Stimulated activated CD4-positive, alpha-beta T cell treated with anti-CD3 and anti-CD28 coated beads, TNF-alpha, amount 100 ng/mL, for 48 hours (primary cell): ENCODE measurements around the gene PDE6B.
"Not testable (repeated sequence)": the region's sequence is repeated elsewhere in the genome, so short reads cannot be mapped to it uniquely, and the experiment has no call there.

Experiments
- DNase-seq, 3 donors: peaks; one replicate each; pipeline ENCODE4 v3.0.0-alpha.2; 2020; ENCODE audit warnings: low read depth in 3 of 3

The PDE6B gene

GRCh38 chr4:624705-625590 lies at the start of gene PDE6B:
Gene PDE6B (plus strand): TSS chr4:625573. CDS start chr4:625627, 54 bp downstream.
- DNase-seq: no peak

GRCh38 chr4:576245-576821 lies 49.0 kb upstream of the PDE6B start, which contains the start of gene TMEM271:
Gene TMEM271 (minus strand): TSS chr4:576295. CDS start chr4:576062, 233 bp downstream.
- DNase-seq: no peak

GRCh38 chr4:576991-577498 lies 48.3 kb upstream of the PDE6B start:
- no peak for DNase-seq

- peak in 1 of 3 donors; percentile 13 for DNase-seq
These were observed 47.6 kb upstream of the PDE6B start for GRCh38 chr4:577499-578450.

- no peak for DNase-seq
These were observed 46.6 kb upstream of the PDE6B start for GRCh38 chr4:578451-579443.

GRCh38 chr4:579543-580175 lies 45.7 kb upstream of the PDE6B start:
- DNase-seq: no peak

DNA sequence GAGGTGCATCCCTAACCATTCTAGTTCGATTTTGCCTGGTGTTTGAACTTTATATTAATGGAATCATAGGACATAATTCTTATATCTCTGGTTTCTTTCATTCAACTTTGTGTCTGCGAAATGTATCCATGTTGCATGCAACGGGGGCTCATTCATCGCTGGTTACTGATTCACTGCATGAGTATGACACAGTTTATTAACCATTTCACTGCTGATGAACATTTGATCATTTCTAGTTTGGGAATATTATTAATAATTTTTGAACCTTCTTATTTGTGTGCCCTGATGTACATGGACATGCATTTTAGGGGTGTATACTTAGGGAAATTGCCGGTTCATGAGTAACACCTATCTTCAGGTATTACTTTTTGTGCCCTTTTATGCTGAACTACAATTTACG lies 44.2 kb upstream of the PDE6B start:
- DNase-seq: no peak

DNA sequence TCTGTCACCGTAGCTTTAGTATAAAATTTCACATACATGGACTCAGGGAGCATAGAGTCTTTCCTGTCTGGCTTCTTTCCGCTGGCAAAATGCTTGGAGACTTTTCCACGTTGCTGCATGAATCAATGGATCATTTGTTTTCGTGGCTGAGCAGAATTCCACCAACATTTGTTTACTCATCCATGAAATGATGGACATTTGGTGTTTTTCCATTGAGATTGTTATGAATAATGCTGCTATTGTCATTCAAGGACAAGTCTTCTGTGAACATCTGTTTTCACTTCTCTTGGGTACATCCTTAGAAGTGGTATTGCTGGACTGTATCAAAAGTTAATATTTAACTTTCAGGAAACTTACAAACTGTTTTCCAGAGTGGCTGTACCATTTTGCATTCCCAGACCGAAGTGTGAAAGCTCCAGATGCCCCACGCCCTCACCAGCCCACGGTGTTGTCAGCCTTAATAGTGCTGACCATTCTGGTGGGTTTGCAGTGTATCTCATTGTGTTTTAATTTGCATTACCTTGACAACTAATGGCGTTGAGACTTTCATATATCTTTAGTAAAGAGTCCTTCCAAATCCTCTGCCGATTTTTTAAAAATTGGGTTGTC lies 43.5 kb upstream of the PDE6B start:
- no peak for DNase-seq

DNA sequence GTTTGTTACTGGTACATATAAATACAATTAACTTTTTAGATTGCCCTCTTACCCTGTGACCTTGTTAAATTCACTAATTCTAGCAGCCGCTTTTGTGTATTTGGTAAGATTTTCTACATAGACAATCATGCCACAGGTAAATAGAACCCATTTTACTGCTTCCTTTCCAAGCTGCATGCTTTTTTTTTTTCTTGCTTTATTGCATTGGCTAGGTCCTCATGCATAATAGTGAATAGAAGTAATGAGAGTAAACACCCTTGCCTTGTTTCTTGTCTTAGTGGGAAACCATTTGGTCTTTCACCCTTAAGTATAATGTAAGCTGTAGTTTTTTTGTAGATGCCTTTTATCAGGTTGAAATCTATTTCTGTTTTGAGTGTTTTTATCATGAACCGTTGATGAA lies 41.6 kb upstream of the PDE6B start:
- no peak for DNase-seq

DNA sequence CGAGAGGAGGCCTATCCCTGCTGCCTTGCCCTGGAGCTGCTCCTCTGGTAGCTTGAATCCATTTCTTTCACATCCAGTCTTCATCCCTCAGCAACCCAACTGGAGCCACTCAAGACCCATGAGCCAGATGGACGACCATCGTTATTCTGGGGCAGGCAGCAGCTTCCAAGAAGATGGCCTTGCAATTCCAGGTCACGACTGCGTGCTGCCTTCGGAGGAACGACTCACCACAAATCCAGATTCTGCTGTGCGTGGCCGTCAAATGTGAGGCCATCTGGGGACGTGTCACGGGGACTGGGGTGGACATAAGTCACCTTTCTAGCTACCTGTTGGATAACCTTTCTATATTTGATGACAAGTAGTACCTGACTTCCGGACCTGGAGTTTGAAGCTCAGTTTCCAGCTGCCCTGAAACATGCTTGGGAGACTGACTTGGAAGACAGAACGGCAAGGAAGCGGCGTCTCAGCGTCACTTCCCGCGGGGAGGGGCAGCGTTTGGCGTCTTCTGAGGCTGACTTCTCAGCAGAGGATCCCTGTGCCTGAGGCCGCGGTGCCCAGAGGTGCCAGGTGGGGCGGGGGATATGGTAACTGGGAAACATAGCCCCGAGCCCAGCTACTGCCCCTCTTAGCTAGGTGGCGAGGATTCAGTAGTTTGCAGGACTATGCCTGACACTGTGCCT lies 37.6 kb upstream of the PDE6B start:
- DNase-seq: no peak

DNA sequence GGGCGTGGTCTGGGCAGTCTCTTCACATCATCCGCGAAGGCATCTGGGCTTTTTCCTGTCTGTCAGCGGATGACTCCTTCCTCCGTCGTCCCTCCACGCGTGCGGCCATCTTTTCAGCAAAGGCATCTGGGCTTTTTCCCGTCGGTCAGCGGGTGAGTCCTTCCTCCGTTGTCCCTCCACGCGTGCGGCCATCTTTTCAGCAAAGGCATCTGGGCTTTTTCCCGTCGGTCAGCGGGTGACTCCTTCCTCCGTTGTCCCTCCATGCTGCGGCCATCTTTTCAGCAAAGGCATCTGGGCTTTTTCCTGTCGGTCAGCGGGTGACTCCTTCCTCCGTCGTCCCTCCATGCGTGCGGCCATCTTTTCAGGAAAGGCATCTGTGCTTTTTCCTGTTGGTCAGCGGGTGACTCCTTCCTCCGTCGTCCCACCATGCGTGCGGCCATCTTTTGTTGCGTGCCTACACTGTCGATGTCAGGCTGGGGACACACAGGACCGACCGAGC lies 37.0 kb upstream of the PDE6B start:
- DNase-seq: no peak

GRCh38 chr4:589219-589963 lies 36.0 kb upstream of the PDE6B start:
- no peak for DNase-seq

- no peak for DNase-seq
These were observed 35.0 kb upstream of the PDE6B start for GRCh38 chr4:590313-590841.

- not testable (repeated sequence) for DNase-seq
These were observed 33.2 kb upstream of the PDE6B start for GRCh38 chr4:592178-592577.

GRCh38 chr4:592825-593520 lies 32.4 kb upstream of the PDE6B start:
- no peak for DNase-seq

DNA sequence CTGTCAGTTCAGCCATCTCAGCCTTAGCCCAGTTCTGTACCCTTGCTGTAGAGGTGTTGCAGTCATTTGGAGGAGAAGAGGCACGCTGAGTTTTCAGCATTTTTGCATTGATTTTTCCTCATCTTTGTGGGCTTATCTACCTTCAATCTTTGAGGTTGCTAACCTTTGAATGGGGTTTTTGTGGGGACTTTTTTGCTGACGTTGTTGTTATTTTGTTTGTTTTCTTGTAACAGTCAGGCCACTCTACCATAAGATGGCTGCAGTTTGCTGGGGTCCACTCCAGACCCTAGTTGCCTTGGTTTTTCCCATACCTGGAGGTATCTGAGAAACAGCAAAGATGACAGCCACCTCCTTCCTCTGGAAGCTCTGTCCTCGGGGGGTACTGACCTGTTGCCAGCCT lies 26.4 kb upstream of the PDE6B start:
- DNase-seq: no peak

DNA sequence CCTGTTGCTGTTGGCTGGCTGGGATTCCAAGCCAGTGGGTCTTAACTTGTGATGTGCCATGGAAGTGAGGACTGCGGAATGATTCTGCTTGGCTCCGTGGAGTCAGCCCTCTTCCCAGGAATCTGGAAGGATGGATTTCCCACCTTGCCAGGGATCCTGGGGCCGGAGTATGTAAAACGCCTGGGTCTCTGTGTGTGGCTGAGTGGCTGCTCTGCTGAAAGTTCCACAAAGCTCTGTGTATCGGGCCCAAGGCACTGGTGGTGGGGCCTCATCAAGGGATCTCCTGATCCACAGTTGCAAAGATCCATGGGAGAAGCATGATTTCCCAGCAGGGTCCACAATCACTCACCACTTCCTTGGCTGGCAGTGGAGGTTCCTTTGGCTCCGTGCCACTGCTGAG lies 25.2 kb upstream of the PDE6B start:
- no peak for DNase-seq
